Measurements from ENCODE around the gene POLR1H. TPM values are rescaled to one million over a fixed set of nuclear protein-coding genes. Genes with fewer than 3 reads are reported as not detected.

The POLR1H gene
- total and polyA plus RNA-seq, 8 donors: 21.3 to 47.8 (median 36.3) TPM

GRCh38 chr6:30071858-30072257 lies 10.8 kb downstream of the POLR1H start:
- no peak overlapping the region for H3K27ac ChIP-seq
- no peak for DNase-seq
- TF ChIP-seq CTCF (IDR thresholded peaks at IDR 0.05): no peak
- no peaks in the 10 kb centered on the region for H3K9me3 ChIP-seq
- peaks cover 19 to 65% of the 10 kb centered on the region in 2 donors for H3K27me3 ChIP-seq
- H3K4me1 ChIP-seq: peaks cover 4 to 37% of the 10 kb centered on the region in 2 donors
- H3K36me3 ChIP-seq: peaks cover 0 to 28% of the 10 kb centered on the region in 2 donors
- ATAC-seq: no peak
- H3K4me3 ChIP-seq: no peak overlapping the region
- intact Hi-C loops (cut with DNase I): no loop called here

GRCh38 chr6:30073489-30074235 lies 12.6 kb downstream of the POLR1H start:
- Histone ChIP-seq H3K9me3 (no peaks in the 10 kb centered on the region), H3K4me1 (peaks cover 0 to 26% of the 10 kb centered on the region in 2 donors), H3K36me3 (peaks cover 0 to 25% of the 10 kb centered on the region in 2 donors), H3K27ac (no peak overlapping the region), H3K27me3 (peaks cover 19 to 80% of the 10 kb centered on the region in 2 donors), H3K4me3 (peak overlapping the region in 1 of 2 donors; percentile 39)
- no peak for TF ChIP-seq CTCF (IDR thresholded peaks at IDR 0.05)
- intact Hi-C loops (cut with DNase I): no loop called here
- ATAC-seq (no peak), DNase-seq (no peak)

GRCh38 chr6:30074331-30075093 lies 13.4 kb downstream of the POLR1H start:
- intact Hi-C loops (cut with DNase I): no loop called here
- Histone ChIP-seq H3K27me3 (peaks cover 19 to 89% of the 10 kb centered on the region in 2 donors), H3K9me3 (no peaks in the 10 kb centered on the region), H3K4me1 (peaks cover 0 to 23% of the 10 kb centered on the region in 2 donors), H3K4me3 (peak overlapping the region; percentile 39), H3K36me3 (peaks cover 0 to 17% of the 10 kb centered on the region in 2 donors), H3K27ac (no peak overlapping the region)
- no peak for TF ChIP-seq CTCF (IDR thresholded peaks at IDR 0.05)
- peak in 3 of 4 donors; percentile 33 to 79 (median 51) for DNase-seq
- ATAC-seq: peak; percentile 8

- ATAC-seq: peak; percentile 34
- H3K4me3 ChIP-seq: peak within 1 kb of the TSS; percentile 39
- H3K27ac ChIP-seq: peak within 1 kb of the TSS in 1 of 2 donors; percentile 38
- H3K36me3 ChIP-seq: peaks cover 0 to 10% of the 10 kb centered on the region in 2 donors
- intact Hi-C loops (cut with DNase I): no loop called here
- peaks cover 0 to 23% of the 10 kb centered on the region in 2 donors for H3K4me1 ChIP-seq
- no peak for TF ChIP-seq CTCF (IDR thresholded peaks at IDR 0.05)
- peak in 1 of 4 donors; percentile 82 for DNase-seq
- H3K27me3 ChIP-seq: peaks cover 19 to 96% of the 10 kb centered on the region in 2 donors
- H3K9me3 ChIP-seq: no peaks in the 10 kb centered on the region
These were observed 14.2 kb downstream of the POLR1H start, which contains the start of gene RNF39 for GRCh38 chr6:30075094-30075789. RNF39 (minus strand) TSS chr6:30075769; CDS start chr6:30075585, 184 bp downstream.
